Fibroblast of peridontal ligament (primary cell): Measurements from ENCODE around the gene SLC9B2.
A peak's percentile ranks its signal among the peaks of the same experiment; 100 is the strongest.

Source experiments
- DNase-seq: peaks from one replicate; pipeline ENCODE4 v3.0.0-alpha.2; 2010; ENCODE audit errors: extremely low read depth

The SLC9B2 gene, protein sequence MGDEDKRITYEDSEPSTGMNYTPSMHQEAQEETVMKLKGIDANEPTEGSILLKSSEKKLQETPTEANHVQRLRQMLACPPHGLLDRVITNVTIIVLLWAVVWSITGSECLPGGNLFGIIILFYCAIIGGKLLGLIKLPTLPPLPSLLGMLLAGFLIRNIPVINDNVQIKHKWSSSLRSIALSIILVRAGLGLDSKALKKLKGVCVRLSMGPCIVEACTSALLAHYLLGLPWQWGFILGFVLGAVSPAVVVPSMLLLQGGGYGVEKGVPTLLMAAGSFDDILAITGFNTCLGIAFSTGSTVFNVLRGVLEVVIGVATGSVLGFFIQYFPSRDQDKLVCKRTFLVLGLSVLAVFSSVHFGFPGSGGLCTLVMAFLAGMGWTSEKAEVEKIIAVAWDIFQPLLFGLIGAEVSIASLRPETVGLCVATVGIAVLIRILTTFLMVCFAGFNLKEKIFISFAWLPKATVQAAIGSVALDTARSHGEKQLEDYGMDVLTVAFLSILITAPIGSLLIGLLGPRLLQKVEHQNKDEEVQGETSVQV

DNA sequence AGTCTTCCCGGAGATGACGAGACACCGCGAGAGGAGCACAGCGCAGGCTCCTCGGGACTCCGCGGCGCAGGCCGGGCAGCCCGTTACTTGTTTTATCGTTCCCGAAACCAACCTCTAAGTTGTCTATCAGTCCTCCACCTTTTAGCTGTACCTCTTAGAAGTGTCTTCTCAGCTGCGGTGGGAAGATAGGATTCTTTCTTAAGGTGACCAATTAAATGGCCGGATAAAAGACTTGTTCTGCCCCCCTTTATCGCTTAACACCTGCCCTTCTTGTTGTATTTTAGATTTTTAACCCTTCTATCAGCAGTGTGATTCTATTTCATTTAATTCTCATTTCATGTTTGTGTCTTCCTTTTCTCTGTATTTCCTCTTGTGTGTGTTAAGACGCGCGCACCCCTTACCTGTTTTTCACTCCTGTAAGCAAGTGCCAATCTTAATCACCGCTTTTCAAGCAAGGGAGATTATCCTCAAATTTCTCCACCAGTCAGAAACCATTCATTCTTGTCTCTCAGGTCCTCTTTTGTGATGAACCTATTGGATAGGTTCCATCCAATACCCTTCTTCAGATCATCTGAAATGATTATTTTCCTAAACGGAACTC lies at the start of gene SLC9B2:
TSS of gene SLC9B2 (minus strand) at position 15 of the 601 bp plus-strand sequence. CDS start 9,211 bp downstream, outside the sequence.
- DNase-seq, result no peak

DNA sequence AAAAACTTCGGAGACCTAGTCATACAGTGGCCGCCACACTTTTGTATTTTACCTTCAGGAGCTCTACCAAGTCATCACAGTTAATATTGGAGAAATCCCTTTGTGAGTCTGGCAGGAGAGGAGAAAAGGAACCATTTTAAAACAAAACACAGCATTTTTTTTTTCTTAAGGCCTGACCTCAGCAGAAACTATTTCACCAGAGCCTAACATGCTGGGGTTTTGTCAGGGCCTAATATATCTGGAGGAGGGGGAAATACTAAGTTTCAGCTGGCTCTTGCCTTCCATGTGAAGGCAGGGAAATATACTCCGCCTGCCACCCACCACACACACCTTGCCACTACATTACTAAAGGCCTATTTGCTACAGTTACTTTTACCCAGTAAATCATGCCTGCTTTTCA lies 49.6 kb upstream of the SLC9B2 start:
- DNase-seq, result no peak

DNA sequence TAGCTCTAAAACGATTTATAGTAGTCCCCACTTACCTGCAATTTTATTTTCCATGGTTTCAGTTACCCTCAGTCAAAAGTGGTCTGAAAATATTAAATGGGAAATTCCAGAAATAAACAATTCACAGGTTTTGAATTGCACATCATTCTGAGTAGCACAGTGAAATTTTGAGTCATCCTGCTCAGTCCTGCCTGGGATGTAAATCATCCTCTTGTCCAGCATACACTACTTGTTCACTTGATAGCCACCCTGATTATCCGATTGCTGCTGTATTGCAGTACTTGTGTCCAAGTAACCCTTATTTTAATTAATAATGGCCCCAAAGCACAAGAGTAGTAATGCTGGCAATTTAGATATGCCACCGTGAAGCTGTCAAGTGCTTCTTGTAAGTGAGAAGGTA lies 46.6 kb upstream of the SLC9B2 start:
- no peak for DNase-seq

DNA sequence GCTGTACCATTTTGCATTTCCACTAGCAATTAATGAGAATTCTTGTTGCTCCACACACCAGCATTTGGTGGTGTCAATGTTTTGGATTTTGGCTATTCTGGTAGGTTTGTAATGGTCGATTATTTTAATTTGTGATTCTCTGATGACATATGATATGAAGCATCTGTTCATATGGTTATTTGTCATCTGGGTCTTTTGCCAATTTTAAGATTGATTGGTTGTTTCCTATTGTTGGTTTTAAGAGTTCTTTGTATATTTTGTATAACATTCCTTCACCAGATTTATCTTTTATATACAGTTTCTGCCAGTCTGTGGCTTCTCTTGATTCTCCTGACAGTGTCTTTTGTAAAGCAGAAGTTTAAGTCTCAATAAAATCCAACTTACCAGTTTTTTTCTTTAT lies 41.6 kb upstream of the SLC9B2 start:
- DNase-seq, result peak; percentile 34

DNA sequence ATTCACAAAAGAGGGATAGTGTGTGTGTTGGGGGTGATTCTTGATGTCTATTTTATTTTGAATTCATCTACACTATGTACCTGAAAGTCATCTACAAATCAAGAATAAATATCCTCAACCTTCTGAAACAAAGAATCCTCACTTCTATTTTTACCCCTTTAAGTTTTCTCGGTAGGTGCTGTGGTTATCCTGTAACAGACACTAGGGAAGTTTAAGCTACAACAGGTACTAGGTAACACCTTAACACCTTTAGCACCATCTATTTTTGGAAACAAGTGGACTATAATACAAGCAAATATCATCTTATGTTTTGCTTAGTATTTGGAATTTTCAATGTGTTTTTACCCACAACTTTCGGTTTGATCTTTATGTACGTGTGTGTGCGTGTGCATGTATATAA lies 35.0 kb upstream of the SLC9B2 start:
- no peak for DNase-seq

DNA sequence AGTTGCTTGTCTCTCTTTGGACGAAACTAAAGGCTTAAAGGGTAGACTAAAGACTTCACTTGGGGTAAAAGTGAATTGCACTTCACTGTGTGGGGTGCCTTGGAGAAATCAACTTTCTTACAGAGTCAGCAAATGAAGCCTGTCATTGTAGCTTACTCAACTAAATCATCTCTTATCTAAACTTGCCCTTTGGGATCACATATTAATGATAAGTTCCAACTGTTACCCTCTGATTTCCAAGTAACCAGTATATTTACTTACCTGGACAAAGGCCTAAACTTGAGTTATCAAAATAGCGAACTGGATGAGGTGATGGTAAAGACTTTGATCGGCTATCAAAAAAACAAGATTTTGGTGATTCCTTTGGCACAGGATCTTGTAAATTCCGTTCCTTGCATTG lies 32.0 kb upstream of the SLC9B2 start:
- DNase-seq, result no peak

DNA sequence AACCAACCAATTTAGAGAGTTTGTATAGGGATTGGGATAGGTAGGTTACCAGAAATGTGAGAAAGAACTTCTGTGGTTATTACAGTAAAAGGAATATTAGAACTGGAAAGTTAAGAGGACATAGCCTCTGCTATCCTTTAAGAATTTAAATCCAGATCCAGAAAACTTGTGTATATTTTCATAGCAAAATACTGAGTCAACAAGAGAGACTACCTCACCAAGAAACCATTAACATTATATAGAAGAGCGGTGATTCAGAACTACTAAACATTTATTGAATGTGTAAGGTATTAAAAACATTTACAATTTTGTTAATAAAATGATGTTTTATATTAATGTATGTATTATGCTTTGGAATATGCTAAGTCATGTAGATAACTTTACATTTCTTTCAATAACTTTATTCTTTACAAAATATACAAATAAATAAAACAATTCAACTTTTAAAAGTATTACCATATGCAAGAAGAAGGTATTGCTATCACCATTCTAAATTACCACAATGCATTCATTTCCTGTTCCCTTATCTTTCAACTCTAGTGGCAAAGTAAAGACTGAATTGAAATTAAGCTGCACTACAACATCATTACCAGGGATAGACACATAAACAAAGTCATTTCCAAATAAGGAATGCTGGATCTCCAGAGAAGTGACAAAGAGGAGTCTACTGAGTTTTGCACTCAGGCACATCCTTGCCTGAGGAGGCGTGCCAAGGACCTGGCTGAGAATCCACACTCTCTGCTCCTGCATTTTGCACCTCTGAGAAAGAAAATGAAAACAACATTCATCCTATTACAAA lies 29.2 kb upstream of the SLC9B2 start:
- no peak for DNase-seq

DNA sequence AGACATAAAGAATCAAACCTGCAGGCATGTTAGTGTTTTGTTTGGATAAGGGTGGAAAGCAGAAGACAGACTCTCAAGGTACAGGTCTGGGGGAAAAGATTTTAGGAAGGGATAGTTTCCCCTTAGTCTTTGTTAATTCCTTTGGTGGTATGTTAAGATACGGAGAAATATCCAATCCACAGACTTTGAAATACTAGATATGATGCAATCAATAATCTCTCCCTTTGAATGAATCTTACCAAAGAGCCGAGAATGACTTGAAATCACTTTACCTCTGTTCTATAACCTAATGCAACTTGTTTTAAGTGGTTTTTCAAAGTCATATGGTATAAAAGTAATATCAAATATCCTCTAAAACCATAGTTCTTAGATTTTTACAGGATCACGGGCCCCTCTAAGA lies 28.3 kb upstream of the SLC9B2 start:
- DNase-seq, result no peak

DNA sequence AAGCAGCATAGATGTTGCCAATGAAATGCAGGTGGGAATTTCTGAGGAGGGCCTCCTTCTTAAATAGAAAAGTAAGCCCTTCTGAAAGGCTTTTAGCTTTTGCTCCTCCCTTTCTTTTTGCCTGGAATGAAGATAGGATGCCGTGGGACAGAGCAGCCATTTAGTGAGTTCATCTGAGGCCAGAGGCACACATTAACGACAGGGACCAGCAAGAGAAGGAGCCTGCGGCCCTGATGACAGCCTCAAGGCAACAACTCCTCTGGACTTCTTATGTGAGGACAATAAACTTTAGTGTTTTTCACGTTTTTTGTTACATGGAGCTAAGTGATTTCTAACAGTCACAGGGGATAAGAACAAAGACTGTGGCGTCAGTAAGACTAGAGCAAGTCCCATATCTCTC lies 24.1 kb upstream of the SLC9B2 start:
- DNase-seq, result no peak

DNA sequence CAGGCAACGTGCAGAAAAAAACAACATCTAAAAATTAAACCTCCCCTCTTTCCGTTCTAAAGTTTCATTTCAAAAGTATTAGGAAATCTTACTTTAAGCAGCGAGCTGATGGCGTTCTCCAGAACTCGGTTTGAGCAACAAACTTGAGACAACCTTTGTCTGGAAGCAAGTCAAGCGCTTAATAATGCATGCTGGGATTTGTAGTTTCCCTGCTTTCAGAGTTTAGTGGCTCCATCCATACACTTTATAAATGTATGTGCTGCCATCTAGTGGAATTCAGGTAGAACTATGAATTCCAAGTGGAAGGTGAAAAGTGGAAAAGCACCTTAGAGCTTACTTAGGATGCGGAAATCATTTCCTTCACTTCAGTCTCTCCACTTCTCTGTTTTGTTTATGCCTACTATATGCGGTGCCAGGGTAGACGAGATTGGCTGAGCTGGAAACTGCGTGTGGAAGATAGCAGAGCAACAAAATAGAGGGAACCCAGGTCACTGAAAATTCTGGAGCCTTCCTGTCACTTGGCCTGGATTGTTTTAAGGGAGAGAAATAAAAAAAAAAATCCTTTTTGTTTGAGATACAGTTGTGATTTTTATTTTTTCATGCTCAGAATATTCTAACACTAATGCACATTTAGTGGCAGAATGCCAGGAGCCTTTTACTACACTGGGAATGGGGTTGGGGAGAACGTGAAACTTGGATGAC lies 23.3 kb upstream of the SLC9B2 start, which contains the start of gene BDH2:
TSS of gene BDH2 (minus strand) at position 144 of the 702 bp plus-strand sequence. CDS start 3,580 bp downstream, outside the sequence.
- peak; percentile 99 for DNase-seq

DNA sequence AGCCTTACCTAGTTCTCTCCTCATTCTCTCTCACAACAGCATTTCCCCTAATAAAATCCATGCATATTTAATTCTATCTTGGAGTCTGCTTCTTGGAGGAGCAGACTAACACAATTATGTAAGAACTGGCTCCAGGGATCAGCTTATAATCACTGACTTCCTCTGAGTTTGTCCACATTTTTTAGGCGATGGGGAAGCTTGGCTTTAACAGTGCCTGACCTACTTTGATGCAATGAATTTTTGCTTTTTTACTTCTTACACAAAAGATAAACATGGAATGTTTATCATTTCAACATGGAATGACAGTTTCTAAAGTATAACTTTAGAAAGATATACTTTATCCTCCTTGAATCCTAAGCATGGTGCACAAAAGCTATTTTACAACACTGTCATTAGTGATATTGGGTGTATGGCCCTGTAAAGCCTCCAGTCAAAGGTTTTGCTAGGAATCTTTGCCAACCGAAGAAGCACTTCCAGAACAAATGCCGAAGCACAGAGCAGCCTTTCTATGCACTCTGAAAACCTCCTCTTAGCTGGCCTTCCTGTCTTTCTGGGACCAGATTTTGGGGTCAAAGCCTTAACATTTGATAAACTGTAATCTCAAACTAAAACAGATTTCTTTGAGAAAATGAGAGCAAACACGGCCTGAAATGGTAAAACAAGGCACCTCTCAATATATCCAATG lies 22.3 kb upstream of the SLC9B2 start:
- DNase-seq, result peak; percentile 58

DNA sequence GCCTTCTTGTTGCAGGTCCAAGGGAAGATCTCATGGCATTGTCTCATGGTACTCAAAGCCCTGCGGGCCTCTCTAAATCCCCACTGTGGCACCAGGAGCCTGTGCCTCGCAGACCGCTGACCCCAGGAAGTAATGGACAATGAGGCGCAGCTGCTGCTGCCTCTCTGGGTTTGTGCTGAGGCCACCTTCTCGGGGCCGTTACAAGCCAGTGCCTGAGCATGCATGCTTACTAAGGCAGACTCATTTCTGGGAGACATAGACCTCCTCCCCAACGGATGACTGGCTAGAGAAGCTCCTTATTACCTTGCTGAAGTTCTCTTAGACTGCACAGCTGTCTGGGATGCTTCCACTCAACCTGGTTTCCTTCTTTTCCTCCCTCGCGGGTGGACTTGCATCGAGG lies 21.8 kb upstream of the SLC9B2 start:
- no peak for DNase-seq

DNA sequence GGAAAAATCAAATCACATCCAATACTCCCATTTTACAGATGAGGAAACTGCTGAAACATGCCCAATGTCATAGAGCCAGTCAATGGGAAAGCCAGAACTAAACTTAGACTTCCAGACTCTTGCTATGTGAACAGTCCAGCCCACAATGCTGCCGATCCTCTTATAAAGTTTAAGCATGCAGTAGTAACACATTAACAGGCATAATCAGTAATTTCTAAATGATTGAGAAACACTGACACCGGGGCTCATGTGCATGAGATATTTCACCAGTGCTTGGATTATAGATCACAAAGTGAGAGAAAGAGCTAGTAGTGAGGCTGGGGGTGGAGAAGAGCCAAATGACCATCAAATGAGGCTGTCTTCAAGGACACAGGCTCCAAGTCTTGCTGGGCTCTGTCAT lies 20.6 kb upstream of the SLC9B2 start:
- no peak for DNase-seq

DNA sequence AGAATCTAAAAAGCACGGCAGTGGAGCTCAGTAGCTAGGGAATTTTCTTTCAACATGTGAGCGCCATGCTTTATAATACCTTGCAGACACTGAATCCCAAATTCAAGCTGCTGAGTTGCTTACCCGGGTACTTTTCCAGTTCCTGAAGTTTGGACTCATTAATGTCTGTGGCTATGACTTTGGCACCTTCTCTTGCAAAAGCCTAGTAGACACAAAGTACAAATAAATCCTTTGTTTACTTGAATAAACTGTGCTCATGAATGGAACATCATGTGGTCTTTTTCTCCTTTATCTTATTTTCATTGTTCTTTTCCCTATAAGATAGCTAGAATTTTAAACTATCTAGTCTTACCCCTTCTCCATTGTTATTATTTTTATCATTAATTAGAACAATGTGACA lies 18.5 kb upstream of the SLC9B2 start:
- no peak for DNase-seq

DNA sequence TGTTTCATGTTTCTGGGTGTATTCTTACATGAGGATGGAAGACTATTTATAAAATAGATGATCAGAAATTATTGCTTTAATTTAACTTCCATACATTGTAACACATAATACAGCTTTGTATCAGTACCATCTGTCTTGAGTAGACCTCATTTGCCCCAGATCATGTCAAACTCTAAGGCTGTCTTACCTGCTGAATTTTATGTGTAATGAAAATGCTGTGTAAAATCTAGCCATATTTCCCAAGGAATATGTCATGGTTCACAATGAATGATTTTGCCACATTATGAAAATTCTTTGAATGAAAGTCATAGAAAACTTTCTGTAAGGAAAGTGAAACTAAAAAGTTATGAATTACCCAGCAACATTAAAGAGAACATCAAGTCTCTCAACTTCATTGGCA lies 15.7 kb upstream of the SLC9B2 start:
- peak; percentile 29 for DNase-seq

DNA sequence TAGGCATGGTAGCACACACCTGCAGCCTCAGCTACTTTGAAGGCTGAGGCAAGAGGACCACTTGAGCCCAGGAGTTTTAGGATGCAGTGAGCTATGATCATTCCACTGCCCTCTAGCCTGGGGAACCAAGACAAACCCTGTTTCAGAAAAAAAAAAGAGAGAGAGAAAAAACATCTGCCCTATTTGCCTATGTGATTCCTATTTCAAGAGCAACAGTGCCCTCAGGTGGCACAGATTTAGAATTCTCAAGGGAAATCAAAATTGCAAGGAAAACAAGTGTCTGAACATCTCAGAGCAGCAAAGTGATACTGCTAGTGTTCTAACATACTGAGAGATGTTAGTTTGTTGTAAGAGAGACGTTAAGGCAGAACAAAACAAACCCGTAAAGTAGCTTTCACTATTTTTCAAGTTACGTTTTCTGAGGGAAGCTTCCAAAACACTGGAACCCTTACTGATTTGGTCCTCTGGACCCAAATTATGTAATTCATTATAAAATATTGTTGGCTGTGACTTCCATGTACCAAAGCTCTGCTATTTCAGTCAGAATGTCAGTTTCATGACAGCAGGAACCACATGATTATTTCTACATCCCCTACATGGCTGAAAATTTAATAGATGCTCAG lies 15.2 kb upstream of the SLC9B2 start:
- peak; percentile 86 for DNase-seq

DNA sequence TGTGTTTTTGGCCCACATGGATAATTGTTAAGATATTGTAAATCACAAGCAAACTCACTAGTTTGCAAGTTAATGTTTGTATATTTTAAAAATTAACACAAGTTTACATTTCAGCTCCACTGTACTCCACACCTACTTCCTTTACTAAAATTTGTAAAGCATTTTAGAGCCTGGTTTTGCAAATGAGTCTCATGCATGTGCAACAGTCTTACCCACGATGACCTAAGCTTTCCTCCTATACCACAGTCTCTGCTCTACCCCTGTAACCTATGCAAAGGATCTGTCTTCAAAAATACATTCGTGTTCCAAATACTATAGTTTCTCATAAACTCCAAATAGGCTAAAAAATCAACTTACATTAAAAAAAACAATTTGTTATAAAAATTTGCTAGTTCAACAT lies 12.9 kb upstream of the SLC9B2 start:
- DNase-seq, result no peak

DNA sequence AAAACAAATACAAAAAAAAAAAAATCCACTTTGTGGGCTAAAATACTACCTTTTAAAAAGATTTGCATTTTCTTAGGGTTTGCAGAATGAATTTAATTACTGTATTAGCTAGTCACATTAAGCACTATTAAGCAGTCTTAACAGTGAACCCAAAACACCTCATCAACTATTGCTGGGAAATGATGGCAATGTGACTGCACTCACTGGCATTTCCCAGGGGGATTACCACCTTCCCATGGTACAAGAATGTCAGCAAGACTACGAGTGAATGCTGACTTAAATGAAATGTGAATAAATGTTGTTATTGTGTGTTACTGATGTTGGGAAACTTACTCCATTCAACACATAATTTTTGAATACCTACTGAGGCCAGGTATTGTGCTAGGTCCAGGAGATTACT lies 10.0 kb upstream of the SLC9B2 start:
- no peak for DNase-seq

DNA sequence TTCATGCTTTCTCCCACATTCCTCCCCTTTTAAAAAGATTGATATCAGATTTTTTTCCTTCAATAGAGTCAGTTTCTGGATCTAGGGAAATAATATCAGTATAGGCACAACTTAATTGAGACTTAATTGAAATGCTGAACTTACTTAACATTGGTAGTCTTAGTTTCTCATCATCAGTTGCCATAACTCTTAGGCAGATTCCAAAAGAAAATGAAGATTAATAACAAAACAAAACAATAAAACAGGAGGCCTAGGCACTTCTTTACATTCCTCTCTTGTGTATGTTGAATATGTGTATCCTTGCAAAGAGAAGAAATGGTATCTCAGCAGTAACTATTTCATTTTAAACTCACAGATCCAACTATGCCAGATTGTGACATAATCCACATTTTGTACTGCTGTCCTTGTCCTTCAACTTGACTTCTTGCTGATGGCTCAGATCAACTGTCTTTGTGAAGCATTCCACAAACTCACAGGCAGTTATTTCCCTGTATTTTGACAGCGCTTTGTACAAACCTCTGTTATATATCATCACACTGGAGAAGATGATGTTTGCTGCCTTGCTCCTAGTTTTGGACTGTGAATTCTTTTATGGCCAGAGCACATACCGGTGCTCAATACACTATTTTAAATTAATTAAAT lies 9.1 kb upstream of the SLC9B2 start:
- DNase-seq, result no peak

DNA sequence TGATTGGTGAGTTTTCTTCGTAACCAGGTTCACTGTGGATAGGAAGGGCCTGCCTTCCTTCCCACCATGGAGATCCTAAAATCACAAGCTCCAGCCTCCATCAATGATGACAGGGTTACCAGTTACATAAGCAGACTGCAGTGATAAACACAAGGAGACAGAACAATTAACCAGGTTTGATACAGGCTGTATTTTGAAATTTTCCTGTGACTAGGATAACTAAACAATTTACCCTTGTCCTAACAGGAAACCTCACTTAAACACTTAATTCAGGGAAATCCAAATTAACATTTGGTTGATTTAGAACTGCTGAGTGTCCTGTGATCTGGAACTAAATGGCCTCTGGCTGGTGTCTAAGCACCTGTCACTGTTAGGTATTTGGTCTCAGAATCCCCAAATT lies 3.1 kb upstream of the SLC9B2 start:
- DNase-seq, result no peak
